HG03039 (cell line): ENCODE measurements around the gene DNASE1L1.

Experiments
- ATAC-seq: cut with Tn5 transposase; IDR thresholded peaks from one replicate; pipeline ENCODE4 v1.9.1; 2021; ENCODE audit warnings: mild to moderate bottlenecking, moderate library complexity; ENCODE audit not compliant: unreplicated experiment

The DNASE1L1 gene

GRCh38 chrX:154436983-154437752 is 28.1 kb upstream of the DNASE1L1 start, which contains the start of gene GDI1:
Gene GDI1 (plus strand): TSS chrX:154437154. CDS start chrX:154437255, 101 bp downstream.
- ATAC-seq, result peak; percentile 40

GRCh38 chrX:154436374-154436982 is 27.4 kb upstream of the DNASE1L1 start:
- peak; percentile 42 for ATAC-seq

- no peak for ATAC-seq
Measured at GRCh38 chrX:154435171-154435733, 26.2 kb upstream of the DNASE1L1 start.

GRCh38 chrX:154434394-154435168 is 25.5 kb upstream of the DNASE1L1 start:
- ATAC-seq, result no peak

GRCh38 chrX:154433605-154434004 is 24.6 kb upstream of the DNASE1L1 start:
- ATAC-seq, result no peak

GRCh38 chrX:154432210-154432609 is 23.2 kb upstream of the DNASE1L1 start:
- ATAC-seq, result no peak

- ATAC-seq, result no peak
Measured at GRCh38 chrX:154431341-154431740, 22.3 kb upstream of the DNASE1L1 start.

GRCh38 chrX:154430916-154431315 is 21.9 kb upstream of the DNASE1L1 start:
- no peak for ATAC-seq

GRCh38 chrX:154430479-154430878 is 21.4 kb upstream of the DNASE1L1 start:
- no peak for ATAC-seq

- ATAC-seq, result no peak
Measured at GRCh38 chrX:154429711-154430110, 20.7 kb upstream of the DNASE1L1 start.

- ATAC-seq, result peak; percentile 95
Measured at GRCh38 chrX:154428176-154429171, 19.4 kb upstream of the DNASE1L1 start, which contains the start of gene ATP6AP1. Gene ATP6AP1 (plus strand): TSS chrX:154428677. CDS start chrX:154428693, 16 bp downstream.

GRCh38 chrX:154426916-154427770 is 18.1 kb upstream of the DNASE1L1 start:
- ATAC-seq, result no peak

- no peak for ATAC-seq
Measured at GRCh38 chrX:154420402-154420756, 11.3 kb upstream of the DNASE1L1 start.

- ATAC-seq, result no peak
Measured at GRCh38 chrX:154419688-154420401, 10.8 kb upstream of the DNASE1L1 start.

GRCh38 chrX:154419189-154419588 is 10.1 kb upstream of the DNASE1L1 start:
- no peak for ATAC-seq

- ATAC-seq, result no peak
Measured at GRCh38 chrX:154417157-154417556, 8.1 kb upstream of the DNASE1L1 start.

GRCh38 chrX:154413142-154413541 is 4.1 kb upstream of the DNASE1L1 start:
- ATAC-seq, result no peak

GRCh38 chrX:154412468-154412867 is 3.4 kb upstream of the DNASE1L1 start:
- ATAC-seq, result no peak

GRCh38 chrX:154411981-154412340 is 2.9 kb upstream of the DNASE1L1 start:
- peak; percentile 42 for ATAC-seq
